ENCODE results near the gene RERE. TPM values are rescaled to one million over a fixed set of nuclear protein-coding genes. Genes with fewer than 3 reads are reported as not detected.

RERE gene
- polyA plus RNA-seq, 1 of the 3 experiments (the other 2 are of a cell fraction): 8.1 TPM

DNA sequence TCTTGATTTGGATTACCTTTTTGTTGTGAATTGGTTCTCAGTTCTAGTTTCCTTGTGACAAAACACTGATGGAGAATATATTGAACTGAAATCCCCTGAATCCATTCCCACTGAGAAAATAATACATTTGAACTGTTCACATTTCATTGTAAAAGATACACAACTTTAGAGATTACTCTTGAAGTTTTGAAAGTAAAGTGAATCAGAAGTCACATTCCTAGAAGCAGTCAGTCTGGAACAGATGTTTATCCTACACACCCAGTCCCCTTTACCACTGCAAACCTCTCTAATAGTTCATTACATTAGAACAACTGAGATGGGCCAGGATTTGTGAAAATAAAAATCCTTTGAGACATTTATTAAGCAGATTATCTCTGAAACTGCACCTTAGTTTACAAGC, 3.4 kb downstream of the RERE start:
- TF ChIP-seq MXI1 (IDR thresholded peaks at IDR 0.05; ENCODE audit: low read depth, low read length) (no peak), FOXM1 (IDR thresholded peaks at IDR 0.05; ENCODE audit: low read depth) (no peak), GABPA (IDR thresholded peaks at IDR 0.05; ENCODE audit: low read depth) (no peak), YY1 (IDR thresholded peaks at IDR 0.05; ENCODE audit: low read depth) (no peak), NRF1 (IDR thresholded peaks at IDR 0.05; ENCODE audit: low read depth, low read length) (no peak)
- TF ChIP-seq, protein P1, sequence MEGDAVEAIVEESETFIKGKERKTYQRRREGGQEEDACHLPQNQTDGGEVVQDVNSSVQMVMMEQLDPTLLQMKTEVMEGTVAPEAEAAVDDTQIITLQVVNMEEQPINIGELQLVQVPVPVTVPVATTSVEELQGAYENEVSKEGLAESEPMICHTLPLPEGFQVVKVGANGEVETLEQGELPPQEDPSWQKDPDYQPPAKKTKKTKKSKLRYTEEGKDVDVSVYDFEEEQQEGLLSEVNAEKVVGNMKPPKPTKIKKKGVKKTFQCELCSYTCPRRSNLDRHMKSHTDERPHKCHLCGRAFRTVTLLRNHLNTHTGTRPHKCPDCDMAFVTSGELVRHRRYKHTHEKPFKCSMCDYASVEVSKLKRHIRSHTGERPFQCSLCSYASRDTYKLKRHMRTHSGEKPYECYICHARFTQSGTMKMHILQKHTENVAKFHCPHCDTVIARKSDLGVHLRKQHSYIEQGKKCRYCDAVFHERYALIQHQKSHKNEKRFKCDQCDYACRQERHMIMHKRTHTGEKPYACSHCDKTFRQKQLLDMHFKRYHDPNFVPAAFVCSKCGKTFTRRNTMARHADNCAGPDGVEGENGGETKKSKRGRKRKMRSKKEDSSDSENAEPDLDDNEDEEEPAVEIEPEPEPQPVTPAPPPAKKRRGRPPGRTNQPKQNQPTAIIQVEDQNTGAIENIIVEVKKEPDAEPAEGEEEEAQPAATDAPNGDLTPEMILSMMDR (IDR thresholded peaks at IDR 0.05): no peak
- TF ChIP-seq, protein P2, sequence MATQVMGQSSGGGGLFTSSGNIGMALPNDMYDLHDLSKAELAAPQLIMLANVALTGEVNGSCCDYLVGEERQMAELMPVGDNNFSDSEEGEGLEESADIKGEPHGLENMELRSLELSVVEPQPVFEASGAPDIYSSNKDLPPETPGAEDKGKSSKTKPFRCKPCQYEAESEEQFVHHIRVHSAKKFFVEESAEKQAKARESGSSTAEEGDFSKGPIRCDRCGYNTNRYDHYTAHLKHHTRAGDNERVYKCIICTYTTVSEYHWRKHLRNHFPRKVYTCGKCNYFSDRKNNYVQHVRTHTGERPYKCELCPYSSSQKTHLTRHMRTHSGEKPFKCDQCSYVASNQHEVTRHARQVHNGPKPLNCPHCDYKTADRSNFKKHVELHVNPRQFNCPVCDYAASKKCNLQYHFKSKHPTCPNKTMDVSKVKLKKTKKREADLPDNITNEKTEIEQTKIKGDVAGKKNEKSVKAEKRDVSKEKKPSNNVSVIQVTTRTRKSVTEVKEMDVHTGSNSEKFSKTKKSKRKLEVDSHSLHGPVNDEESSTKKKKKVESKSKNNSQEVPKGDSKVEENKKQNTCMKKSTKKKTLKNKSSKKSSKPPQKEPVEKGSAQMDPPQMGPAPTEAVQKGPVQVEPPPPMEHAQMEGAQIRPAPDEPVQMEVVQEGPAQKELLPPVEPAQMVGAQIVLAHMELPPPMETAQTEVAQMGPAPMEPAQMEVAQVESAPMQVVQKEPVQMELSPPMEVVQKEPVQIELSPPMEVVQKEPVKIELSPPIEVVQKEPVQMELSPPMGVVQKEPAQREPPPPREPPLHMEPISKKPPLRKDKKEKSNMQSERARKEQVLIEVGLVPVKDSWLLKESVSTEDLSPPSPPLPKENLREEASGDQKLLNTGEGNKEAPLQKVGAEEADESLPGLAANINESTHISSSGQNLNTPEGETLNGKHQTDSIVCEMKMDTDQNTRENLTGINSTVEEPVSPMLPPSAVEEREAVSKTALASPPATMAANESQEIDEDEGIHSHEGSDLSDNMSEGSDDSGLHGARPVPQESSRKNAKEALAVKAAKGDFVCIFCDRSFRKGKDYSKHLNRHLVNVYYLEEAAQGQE (IDR thresholded peaks at IDR 0.05; ENCODE audit: low read depth, low read length): no peak
- TF ChIP-seq, protein P3, sequence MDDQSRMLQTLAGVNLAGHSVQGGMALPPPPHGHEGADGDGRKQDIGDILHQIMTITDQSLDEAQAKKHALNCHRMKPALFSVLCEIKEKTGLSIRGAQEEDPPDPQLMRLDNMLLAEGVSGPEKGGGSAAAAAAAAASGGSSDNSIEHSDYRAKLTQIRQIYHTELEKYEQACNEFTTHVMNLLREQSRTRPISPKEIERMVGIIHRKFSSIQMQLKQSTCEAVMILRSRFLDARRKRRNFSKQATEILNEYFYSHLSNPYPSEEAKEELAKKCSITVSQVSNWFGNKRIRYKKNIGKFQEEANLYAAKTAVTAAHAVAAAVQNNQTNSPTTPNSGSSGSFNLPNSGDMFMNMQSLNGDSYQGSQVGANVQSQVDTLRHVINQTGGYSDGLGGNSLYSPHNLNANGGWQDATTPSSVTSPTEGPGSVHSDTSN (IDR thresholded peaks at IDR 0.05): no peak
- H3K4me1 ChIP-seq (ENCODE audit: control insufficient read depth in 1 of 2, insufficient read depth in 2 of 2, low read depth in 1 of 2, low read length in 1 of 2): peaks cover 16 to 20% of the 10 kb centered on the region in 2 experiments; a peak in 3 of 4 replicates

More for the DNA sequence above, 3.4 kb downstream of the RERE start:
- Histone ChIP-seq H3K36me3 (replicated peaks in 1 of 2; ENCODE audit: control insufficient read depth in 1 of 2, insufficient read depth in 2 of 2, low read length in 1 of 2) (no peaks in the 10 kb centered on the region), H3K4me3 (ENCODE audit: low read depth in 2 of 2, low read length in 1 of 2) (no peak overlapping the region), H3K9ac (no peak overlapping the region), H3K27ac (ENCODE audit: low read depth in 2 of 2, low read length in 1 of 2) (0 out of 4 replicates have a peak overlapping the region, but pooled peaks of 1 of the 2 experiments have one; percentile 2), H3K79me2 (ENCODE audit: insufficient read depth) (peaks cover 76% of the 10 kb centered on the region), H3K27me3 (ENCODE audit: insufficient read depth) (no peaks in the 10 kb centered on the region), H3K9me3 (no peaks in the 10 kb centered on the region), H4K20me1 (ENCODE audit: insufficient read depth) (peaks cover 4% of the 10 kb centered on the region; the same call in 1 of the 2 replicates), H3K9me2 (no peaks in the 10 kb centered on the region), H3K4me2 (no peak overlapping the region), H2AFZ (ENCODE audit: low read depth) (no peak overlapping the region), H3F3A (replicated peaks; ENCODE audit: insufficient read depth) (peaks cover 30% of the 10 kb centered on the region)
- POLR2A ChIA-PET: no interaction called here
- CTCF ChIA-PET: interaction anchor here (1.4 to 1.7 kb wide), 2 partner anchors 35 to 252 kb away, joined by 4 to 9 read pairs; no protein-coding TSS in a partner anchor
- no peak for DNase-seq

Data from SK-N-SH (cell line).